Esophagus (tissue), 2 donors: Measurements from ENCODE around the gene LDLRAP1. TPM values are rescaled to one million over a fixed set of nuclear protein-coding genes. Genes with fewer than 3 reads are reported as not detected.

Experiments used
- H3K27ac ChIP-seq, 2 donors: one replicate each; pipeline ENCODE4 v1.5.1; 2013; ENCODE audit warnings: low read depth in 2 of 2, mild to moderate bottlenecking in 2 of 2, inconsistent platforms in 1 of 2, low read length in 1 of 2, moderate library complexity in 1 of 2
- H3K27me3 ChIP-seq, 2 donors: one replicate each; pipeline ENCODE4 v1.6.1; 2013; ENCODE audit warnings: low read length in 2 of 2, control low read depth in 1 of 2, mild to moderate bottlenecking in 1 of 2; ENCODE audit not compliant: insufficient read depth in 2 of 2, control insufficient read depth in 1 of 2
- H3K36me3 ChIP-seq, 2 donors: one replicate each; pipeline ENCODE4 v1.6.1; 2013; ENCODE audit warnings: low read length in 1 of 2; ENCODE audit not compliant: control insufficient read depth in 2 of 2, insufficient read depth in 2 of 2
- H3K4me1 ChIP-seq, 2 donors: one replicate each; pipeline ENCODE4 v1.6.1; 2013; ENCODE audit warnings: low read length in 1 of 2; ENCODE audit not compliant: control insufficient read depth in 2 of 2, insufficient read depth in 2 of 2
- H3K4me3 ChIP-seq, 2 donors: one replicate each; pipeline ENCODE4 v1.5.1; 2013; ENCODE audit warnings: low read length in 2 of 2, mild to moderate bottlenecking in 2 of 2, low read depth in 1 of 2, moderate library complexity in 1 of 2
- H3K9me3 ChIP-seq, 2 donors: one replicate each; pipeline ENCODE4 v1.6.1; 2013; ENCODE audit warnings: mild to moderate bottlenecking in 2 of 2, low read depth in 1 of 2, low read length in 1 of 2, moderate library complexity in 1 of 2; ENCODE audit not compliant: control insufficient read depth in 2 of 2, insufficient read depth in 1 of 2
- WGBS, 2 donors: extraction: QIAGEN DNeasy Blood & Tissue Kit; methylation state at CpG; one replicate each; pipeline ENCODE4 v1.1.7; 2013; 5-methylcytosine and 5-hydroxymethylcytosine counted together
- polyA plus RNA-seq, 2 donors: library from polyadenylated mRNA; stranded (reverse); fragments of 200-250 nt; gene quantifications; one replicate each; pipeline ENCODE4 v1.2.3, GENCODE V29; 2013
- donor health status: healthy with polysubstance abuse.
- donor health status: Bipolar disorder and iron deficiency.

The LDLRAP1 gene
- polyA plus RNA-seq, 2 donors: 11.0 to 12.5 TPM

DNA sequence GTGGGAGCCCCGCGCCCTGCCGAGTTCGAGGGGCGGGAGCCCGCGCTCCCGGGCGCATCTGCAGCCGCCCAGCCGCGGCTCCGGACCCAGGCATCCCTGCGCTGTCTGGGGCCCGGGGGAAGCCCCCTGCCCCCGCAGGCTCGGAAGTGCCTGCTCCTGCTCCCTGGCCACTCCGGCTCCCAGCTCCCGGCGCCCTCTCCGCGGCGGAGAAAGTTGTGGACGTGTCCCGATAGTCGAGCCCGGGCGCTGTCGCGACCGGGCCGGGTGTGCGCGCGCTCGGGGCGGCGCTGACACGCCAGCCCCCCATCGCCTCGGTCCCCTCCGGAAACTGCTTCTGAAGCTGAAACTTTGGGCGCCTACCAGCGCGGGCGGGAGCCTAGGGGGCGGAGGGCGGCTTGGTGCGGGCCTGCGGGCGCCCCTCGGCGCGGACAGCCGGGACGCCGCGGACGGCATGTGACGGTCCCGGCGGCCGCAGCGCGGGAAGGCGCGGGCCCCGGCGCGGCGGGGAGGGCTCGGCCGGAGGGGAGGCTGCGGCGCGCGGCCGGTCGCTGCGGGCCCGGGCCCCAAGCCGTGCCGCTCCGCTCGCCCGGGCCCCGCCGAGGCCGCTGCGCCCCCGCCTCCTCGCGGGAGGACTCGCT lies 73.7 kb downstream of the LDLRAP1 start:
- WGBS, 2 donors: 0% methylated on average over 77 to 94 of the region's 94 CpGs
- Histone ChIP-seq H3K36me3 (no peaks in the 10 kb centered on the region), H3K4me3 (peak overlapping the region; percentile 57 to 65), H3K27me3 (no peaks in the 10 kb centered on the region), H3K4me1 (peaks cover 4 to 8% of the 10 kb centered on the region in 2 donors), H3K27ac (peak overlapping the region; percentile 56 to 61), H3K9me3 (no peaks in the 10 kb centered on the region)

DNA sequence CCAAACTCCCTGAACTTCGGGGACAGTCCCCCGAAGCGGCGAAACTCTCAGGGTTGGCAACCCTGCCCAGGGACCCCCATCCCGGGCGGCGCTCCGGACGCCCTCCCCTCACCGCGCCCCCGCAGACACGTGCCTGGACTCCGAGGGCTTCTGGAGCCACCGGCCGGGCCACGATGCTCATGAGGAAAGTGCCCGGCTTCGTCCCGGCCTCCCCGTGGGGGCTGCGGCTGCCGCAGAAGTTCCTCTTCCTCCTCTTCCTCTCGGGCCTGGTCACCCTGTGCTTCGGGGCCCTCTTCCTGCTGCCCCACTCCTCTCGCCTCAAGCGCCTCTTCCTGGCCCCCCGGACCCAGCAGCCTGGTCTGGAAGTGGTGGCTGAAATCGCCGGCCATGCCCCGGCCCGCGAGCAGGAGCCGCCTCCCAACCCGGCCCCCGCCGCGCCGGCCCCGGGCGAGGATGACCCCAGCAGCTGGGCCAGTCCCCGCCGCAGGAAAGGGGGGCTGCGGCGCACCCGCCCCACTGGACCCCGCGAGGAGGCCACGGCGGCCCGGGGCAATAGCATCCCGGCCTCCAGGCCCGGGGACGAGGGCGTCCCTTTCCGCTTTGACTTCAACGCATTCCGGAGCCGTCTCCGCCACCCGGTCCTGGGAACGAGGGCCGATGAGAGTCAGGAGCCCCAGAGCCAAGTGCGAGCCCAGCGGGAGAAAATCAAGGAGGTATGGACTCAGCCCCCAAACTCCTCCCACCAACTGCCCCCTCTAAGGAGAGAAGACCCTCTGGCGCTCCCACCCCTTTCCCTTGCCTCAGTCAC lies 74.4 kb downstream of the LDLRAP1 start:
- Histone ChIP-seq H3K9me3 (no peaks in the 10 kb centered on the region), H3K4me3 (peak overlapping the region; percentile 57 to 65), H3K27me3 (no peaks in the 10 kb centered on the region), H3K36me3 (no peaks in the 10 kb centered on the region), H3K4me1 (peaks cover 4 to 8% of the 10 kb centered on the region in 2 donors), H3K27ac (peak overlapping the region; percentile 24 to 61)
- 5 to 7% methylated on average over 63 to 66 of the region's 66 CpGs for WGBS, 2 donors

DNA sequence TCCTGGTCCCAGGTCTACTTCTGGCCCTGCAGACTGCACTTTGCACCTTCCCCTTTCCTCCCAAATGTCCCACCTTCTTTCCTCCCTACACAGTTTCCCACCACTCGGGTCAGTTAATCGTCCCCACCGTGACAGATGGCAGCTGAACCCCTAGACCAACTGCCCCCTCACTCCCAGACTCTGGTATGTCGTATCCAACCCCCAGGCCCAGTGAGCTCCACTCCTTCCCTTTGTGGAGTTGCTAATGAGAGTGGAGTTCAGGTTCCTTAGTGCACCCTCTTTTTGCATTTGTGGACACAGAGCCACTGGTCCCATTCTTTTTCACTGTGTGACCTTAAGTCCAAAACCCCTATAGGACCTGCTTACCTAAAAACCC lies 75.0 kb downstream of the LDLRAP1 start:
- Histone ChIP-seq H3K27me3 (no peaks in the 10 kb centered on the region), H3K4me3 (peak overlapping the region; percentile 57 to 65), H3K27ac (peak overlapping the region; percentile 24 to 54), H3K9me3 (no peaks in the 10 kb centered on the region), H3K36me3 (no peaks in the 10 kb centered on the region), H3K4me1 (peaks cover 4 to 6% of the 10 kb centered on the region in 2 donors)
- 54 to 55% methylated on average over 4 of the region's 4 CpGs for WGBS, 2 donors

Other genes starting within 250 kb of the LDLRAP1 start
- gene TMEM50A, start 205.3 kb upstream of the LDLRAP1 start, polyA plus RNA-seq: 10 to 100 TPM; 60.1 to 75.8 TPM
- gene RHCE, start 122.8 kb upstream of the LDLRAP1 start, polyA plus RNA-seq: under 1 TPM; 0.20 to 0.73 TPM
- gene MACO1, start 112.7 kb upstream of the LDLRAP1 start, polyA plus RNA-seq: 10 to 100 TPM; 16.1 to 23.3 TPM
- 1 to 10 TPM; 2.4 to 3.7 TPM for gene MAN1C1, start 73.2 kb downstream of the LDLRAP1 start, polyA plus RNA-seq